GM21717 (cell line): ENCODE data around the gene PSMA5.
"Not testable (repeated sequence)": the region's sequence is repeated elsewhere in the genome, so short reads cannot be mapped to it uniquely, and the experiment has no call there.

Experiments used
- ATAC-seq: cut with Tn5 transposase; IDR thresholded peaks from one replicate; pipeline ENCODE4 v1.9.1; 2021; ENCODE audit warnings: mild to moderate bottlenecking, moderate library complexity; ENCODE audit not compliant: unreplicated experiment

Gene PSMA5

GRCh38 chr1:109392788-109393616 lies 33.2 kb downstream of the PSMA5 start:
- no peak for ATAC-seq

GRCh38 chr1:109392037-109392787 lies 34.0 kb downstream of the PSMA5 start:
- no peak for ATAC-seq

- ATAC-seq, result peak; percentile 72
Observed at GRCh38 chr1:109391626-109392025, 34.6 kb downstream of the PSMA5 start.

- no peak for ATAC-seq
Observed at GRCh38 chr1:109391157-109391556, 35.1 kb downstream of the PSMA5 start.

GRCh38 chr1:109389638-109390341 lies 36.5 kb downstream of the PSMA5 start:
- no peak for ATAC-seq

- no peak for ATAC-seq
Observed at GRCh38 chr1:109388884-109389637, 37.2 kb downstream of the PSMA5 start.

GRCh38 chr1:109388208-109388711 lies 38.0 kb downstream of the PSMA5 start:
- ATAC-seq, result no peak

GRCh38 chr1:109386054-109386717 lies 40.1 kb downstream of the PSMA5 start:
- no peak for ATAC-seq

GRCh38 chr1:109385417-109385816 lies 40.8 kb downstream of the PSMA5 start:
- no peak for ATAC-seq

GRCh38 chr1:109383854-109384253 lies 42.4 kb downstream of the PSMA5 start:
- ATAC-seq, result no peak

- no peak for ATAC-seq
Observed at GRCh38 chr1:109383087-109383779, 43.0 kb downstream of the PSMA5 start.

GRCh38 chr1:109381573-109381972 lies 44.7 kb downstream of the PSMA5 start:
- ATAC-seq, result no peak

GRCh38 chr1:109379907-109380306 lies 46.3 kb downstream of the PSMA5 start:
- ATAC-seq, result no peak

GRCh38 chr1:109379422-109379821 lies 46.8 kb downstream of the PSMA5 start:
- ATAC-seq, result no peak

- no peak for ATAC-seq
Observed at GRCh38 chr1:109377698-109378097, 48.5 kb downstream of the PSMA5 start.

- not testable (repeated sequence) for ATAC-seq
Observed at GRCh38 chr1:109373696-109374095, 52.6 kb downstream of the PSMA5 start.

GRCh38 chr1:109373126-109373525 lies 53.1 kb downstream of the PSMA5 start:
- no peak for ATAC-seq

GRCh38 chr1:109372281-109372680 lies 54.0 kb downstream of the PSMA5 start:
- no peak for ATAC-seq

- no peak for ATAC-seq
Observed at GRCh38 chr1:109371341-109371739, 54.9 kb downstream of the PSMA5 start.
